Activated CD4-positive, alpha-beta T cell treated with anti-CD3 and anti-CD28 coated beads, Interleukin-2, amount 50 U/mL, for 48 hours (primary cell): ENCODE results near the gene SGPL1.

ENCODE experiments used
- DNase-seq, 2 experiments: peaks; one replicate each; pipeline ENCODE4 v3.0.0-alpha.2; 2020

Gene SGPL1

GRCh38 chr10:70927189-70927943 is 111.6 kb downstream of the SGPL1 start:
- no peak for DNase-seq

GRCh38 chr10:70928140-70928539 is 112.4 kb downstream of the SGPL1 start:
- no peak for DNase-seq

GRCh38 chr10:70930263-70931000 is 114.7 kb downstream of the SGPL1 start:
- DNase-seq: no peak
